OCI-LY1 (cell line): ENCODE measurements around the gene NUPR2.
"Not testable (repeated sequence)": the region's sequence is repeated elsewhere in the genome, so short reads cannot be mapped to it uniquely, and the experiment has no call there.

Experiments
- H2AFZ ChIP-seq: fragments of 200-600 bp; sonication (generic), shearing (Covaris generic); 2 replicates; pipeline ENCODE4 v1.6.0; 2014; ENCODE audit warnings: antibody characterized with exemption, mild to moderate bottlenecking, low read length
- H3F3A ChIP-seq: fragments of 200-600 bp; sonication (generic), shearing (Covaris generic); 2 replicates; pipeline ENCODE4 v1.6.0; 2014; ENCODE audit warnings: mild to moderate bottlenecking, antibody characterized with exemption, low read length, moderate library complexity; ENCODE audit not compliant: insufficient read depth
- H3K27ac ChIP-seq: fragments of 200-600 bp; sonication (generic); 2 replicates; pipeline ENCODE4 v1.5.1; 2014; ENCODE audit warnings: low read length, mixed run types, mild to moderate bottlenecking, low read depth; ENCODE audit not compliant: poor library complexity, severe bottlenecking
- H3K27me3 ChIP-seq: fragments of 200-600 bp; sonication (generic); 2 replicates; pipeline ENCODE4 v1.6.0; 2014; ENCODE audit warnings: antibody characterized with exemption, mild to moderate bottlenecking, low read length, moderate library complexity; ENCODE audit not compliant: insufficient read depth
- H3K36me3 ChIP-seq: fragments of 200-600 bp; sonication (generic); 2 replicates; pipeline ENCODE4 v1.6.1; 2014; ENCODE audit warnings: mild to moderate bottlenecking, antibody characterized with exemption, low read length, moderate library complexity, mixed read lengths; ENCODE audit not compliant: insufficient read depth
- H3K4me1 ChIP-seq: fragments of 200-600 bp; sonication (generic); 2 replicates; pipeline ENCODE4 v1.5.1; 2014; ENCODE audit warnings: mild to moderate bottlenecking, low read length, moderate library complexity; ENCODE audit not compliant: insufficient read depth, severe bottlenecking
- H3K4me2 ChIP-seq: fragments of 200-600 bp; sonication (generic), shearing (Covaris generic); 2 replicates; pipeline ENCODE4 v1.6.1; 2014; ENCODE audit warnings: low read length
- H3K4me3 ChIP-seq: fragments of 200-600 bp; sonication (generic); 2 replicates; pipeline ENCODE4 v1.5.1; 2014; ENCODE audit warnings: low read length, low read depth, mild to moderate bottlenecking, mixed read lengths; ENCODE audit not compliant: poor library complexity, severe bottlenecking
- H3K79me2 ChIP-seq: fragments of 200-600 bp; shearing (Covaris generic); 2 replicates; pipeline ENCODE4 v1.6.1; 2016; ENCODE audit warnings: mixed run types, low read length, mixed read lengths; ENCODE audit not compliant: insufficient read depth
- H3K9ac ChIP-seq: fragments of 200-600 bp; sonication (generic), shearing (Covaris generic); 2 replicates; pipeline ENCODE4 v1.6.1; 2014; ENCODE audit warnings: mild to moderate bottlenecking, low read length, mixed read lengths
- H3K9me2 ChIP-seq: fragments of 200-600 bp; sonication (generic), shearing (Covaris generic); 2 replicates; pipeline ENCODE4 v1.6.1; 2014; ENCODE audit warnings: low read depth, mild to moderate bottlenecking, low read length, mixed read lengths
- H3K9me3 ChIP-seq: fragments of 200-600 bp; shearing (Covaris generic); 2 replicates; pipeline ENCODE4 v1.6.1; 2014; ENCODE audit warnings: low read length, mixed read lengths
- H4K20me1 ChIP-seq: fragments of 200-600 bp; sonication (generic), shearing (Covaris generic); 2 replicates; pipeline ENCODE4 v1.6.0; 2016; ENCODE audit warnings: mild to moderate bottlenecking, low read length; ENCODE audit not compliant: insufficient read depth
- CTCF ChIP-seq: fragments of 200-600 bp; sonication (generic), shearing (Covaris generic); IDR thresholded peaks from 2 replicates; pipeline ENCODE4 v1.5.1; 2017; ENCODE audit warnings: mild to moderate bottlenecking, antibody characterized with exemption, low read length, moderate library complexity, mixed read lengths
- EZH2 ChIP-seq: fragments of 200-600 bp; sonication (generic), shearing (Covaris generic); IDR thresholded peaks from 2 replicates; pipeline ENCODE4 v1.8.0; 2017; ENCODE audit warnings: borderline replicate concordance, mixed run types, mild to moderate bottlenecking, antibody characterized with exemption, low read length, moderate library complexity, mixed read lengths

Gene NUPR2

GRCh38 chr7:56086761-56087160, 29.5 kb downstream of the NUPR2 start:
- Histone ChIP-seq H3K9me3 (no peaks in the 10 kb centered on the region), H3K36me3 (peaks cover 23% of the 10 kb centered on the region), H3K4me3 (no peak overlapping the region), H3K9ac (no peak overlapping the region), H2AFZ (no peak overlapping the region), H4K20me1 (no peaks in the 10 kb centered on the region), H3K9me2 (no peaks in the 10 kb centered on the region), H3K4me1 (no peaks in the 10 kb centered on the region), H3K27me3 (no peaks in the 10 kb centered on the region), H3K27ac (no peak overlapping the region), H3K79me2 (no peaks in the 10 kb centered on the region), H3F3A (no peaks in the 10 kb centered on the region), H3K4me2 (no peak overlapping the region)
- no peak for TF ChIP-seq CTCF
- TF ChIP-seq EZH2, result no peak

DNA sequence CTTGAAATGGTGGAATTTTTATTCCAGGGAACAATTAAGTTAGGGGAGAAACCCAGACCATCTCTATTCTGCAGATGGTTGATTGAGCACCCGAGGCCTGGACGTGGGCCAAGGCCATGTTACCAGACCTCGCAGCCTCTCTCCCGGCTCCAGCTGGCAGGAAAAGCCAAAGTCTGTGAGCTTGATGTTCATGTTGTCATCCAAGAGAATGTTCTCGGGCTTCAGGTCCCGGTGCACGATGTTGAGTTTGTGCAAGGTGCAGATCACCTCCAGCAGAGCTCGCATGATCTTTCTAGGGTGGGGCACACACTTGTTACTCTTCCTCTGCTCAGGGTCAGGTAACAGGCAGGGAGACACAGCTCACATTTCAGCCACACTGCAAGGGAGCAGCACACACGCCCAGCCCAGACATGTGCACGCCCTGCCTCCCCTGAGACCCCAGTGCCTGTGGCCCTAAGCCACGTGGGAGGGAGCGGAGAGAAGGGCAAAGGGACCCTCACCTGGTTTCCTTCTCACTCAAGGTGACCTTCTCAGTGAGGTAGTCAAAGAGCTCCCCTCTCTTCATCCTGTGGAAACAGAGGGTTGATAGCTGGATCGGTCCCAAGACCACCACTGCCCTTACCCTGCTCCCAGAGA, 32.9 kb downstream of the NUPR2 start:
- no peaks in the 10 kb centered on the region for H3F3A ChIP-seq
- H3K36me3 ChIP-seq, result peaks cover 47% of the 10 kb centered on the region

GRCh38 chr7:56081626-56082340, 34.4 kb downstream of the NUPR2 start:
- Histone ChIP-seq H3K27me3 (no peaks in the 10 kb centered on the region), H3K36me3 (peaks cover 55% of the 10 kb centered on the region), H3K4me1 (no peaks in the 10 kb centered on the region), H3K9ac (no peak overlapping the region), H3F3A (no peaks in the 10 kb centered on the region), H3K4me3 (no peak overlapping the region), H3K4me2 (no peak overlapping the region), H3K79me2 (no peaks in the 10 kb centered on the region), H3K9me3 (no peaks in the 10 kb centered on the region), H2AFZ (no peak overlapping the region), H4K20me1 (no peaks in the 10 kb centered on the region), H3K27ac (no peak overlapping the region), H3K9me2 (no peaks in the 10 kb centered on the region)
- TF ChIP-seq EZH2, result no peak

More for the DNA sequence above, 32.9 kb downstream of the NUPR2 start:
- no peak overlapping the region for H3K27ac ChIP-seq
- H3K4me1 ChIP-seq, result no peaks in the 10 kb centered on the region
- TF ChIP-seq EZH2, result no peak
- TF ChIP-seq CTCF, result no peak
- H2AFZ ChIP-seq, result no peak overlapping the region
- no peaks in the 10 kb centered on the region for H3K79me2 ChIP-seq
- no peaks in the 10 kb centered on the region for H3K9me3 ChIP-seq
- H3K9ac ChIP-seq, result no peak overlapping the region
- H3K4me3 ChIP-seq, result no peak overlapping the region
- no peaks in the 10 kb centered on the region for H3K9me2 ChIP-seq
- no peak overlapping the region for H3K4me2 ChIP-seq
- H4K20me1 ChIP-seq, result no peaks in the 10 kb centered on the region
- H3K27me3 ChIP-seq, result no peaks in the 10 kb centered on the region

DNA sequence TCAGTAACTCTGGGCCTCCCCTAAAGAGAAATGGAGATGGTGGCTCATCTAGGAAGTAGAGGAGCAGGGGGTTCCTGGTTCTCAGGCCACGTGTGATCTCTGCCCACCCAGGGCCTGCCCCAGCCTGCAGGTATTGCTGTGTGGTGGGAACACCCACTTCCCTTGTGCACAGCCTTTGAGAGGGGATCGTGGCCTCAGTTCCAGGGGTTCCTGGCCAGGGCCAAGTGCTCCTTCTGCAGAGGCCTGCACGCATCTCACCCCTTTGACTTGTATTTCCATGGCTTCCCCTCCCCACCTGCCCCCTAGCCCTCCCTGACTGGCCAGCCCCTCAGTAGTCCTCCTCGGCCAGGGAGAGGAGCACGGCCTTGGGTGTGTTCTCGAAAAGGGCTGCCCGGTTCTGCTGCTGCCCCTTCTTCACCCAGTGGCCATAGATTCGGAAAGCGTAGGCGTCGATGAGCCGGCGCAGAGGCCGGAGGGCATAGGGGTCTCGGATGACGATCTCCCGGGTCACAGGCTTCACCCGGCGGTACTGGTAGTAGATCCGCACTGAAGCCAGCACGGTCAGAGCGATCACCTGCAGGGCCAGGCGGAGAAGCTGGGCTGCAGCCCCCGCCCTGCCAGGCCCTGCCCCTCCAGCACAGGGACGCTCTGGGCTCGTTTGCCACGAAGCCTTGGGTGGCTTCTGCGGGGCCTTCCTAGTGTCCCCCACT, 35.3 kb downstream of the NUPR2 start:
- H3K4me1 ChIP-seq, H3K9ac ChIP-seq, H3K9me3 ChIP-seq, H2AFZ ChIP-seq, H3K27ac ChIP-seq, H3F3A ChIP-seq, H3K79me2 ChIP-seq, H3K27me3 ChIP-seq, H4K20me1 ChIP-seq, H3K4me3 ChIP-seq, H3K9me2 ChIP-seq, H3K4me2 ChIP-seq: not testable (repeated sequence)
- peaks cover 52% of the 10 kb centered on the region for H3K36me3 ChIP-seq
